ENCODE data around the gene SH2D6. TPM values are rescaled to one million over a fixed set of nuclear protein-coding genes. Genes with fewer than 3 reads are reported as not detected.

Gene SH2D6
- 1 to 10 TPM in 1 of 2 experiments, under 1 TPM in 1; 0.63 to 1.4 TPM for total RNA-seq
- not detected for polyA plus RNA-seq

- Mint-ChIP-seq H3K4me3 (peak within 1 kb of the TSS; percentile 90 to 100 (median 98)), H3K27ac (peak within 1 kb of the TSS; percentile 78 to 98 (median 97)), H3K9me3 (no peaks in the 10 kb centered on the region), H3K36me3 (peaks cover 0 to 4% (median 2%) of the 10 kb centered on the region in 3 donors), H3K4me1 (peaks cover 14 to 28% (median 16%) of the 10 kb centered on the region in 3 donors), H3K27me3 (peaks cover 3 to 5% of the 10 kb centered on the region in 2 donors)
- Histone ChIP-seq H3K4me3 (ENCODE audit: low read length) (peak within 1 kb of the TSS; percentile 69), H3K36me3 (ENCODE audit: insufficient read depth, low read length) (no peaks in the 10 kb centered on the region), H3K4me1 (ENCODE audit: insufficient read depth, low read length) (peaks cover 31% of the 10 kb centered on the region), H3K9me3 (ENCODE audit: low read length) (no peaks in the 10 kb centered on the region), H3K27ac (ENCODE audit: low read depth, low read length) (peak within 1 kb of the TSS; percentile 70), H3K27me3 (ENCODE audit: insufficient read depth, low read length, poor library complexity, severe bottlenecking) (no peaks in the 10 kb centered on the region)
- POLR2A ChIA-PET = interaction anchor here (0.5 to 4.0 kb wide), 12 partner anchors 11 to 143 kb away, joined by 3 to 24 read pairs (median 4); partner anchors contain the start of genes ELMOD3, GGCX, MAT2A and RETSAT
- peak; percentile 71 to 86 (median 75) for DNase-seq
- CTCF ChIA-PET = interaction anchor here (0.6 to 14.1 kb wide), 10 partner anchors 11 to 222 kb away, joined by 3 to 327 read pairs (median 7); partner anchors contain the start of genes ELMOD3, GGCX, MAT2A and RETSAT
These were observed at the start of gene SH2D6 for GRCh38 chr2:85418132-85419008. TSS of gene SH2D6 (plus strand) at chr2:85418714. CDS start at chr2:85429466, 10,752 bp downstream.

DNA sequence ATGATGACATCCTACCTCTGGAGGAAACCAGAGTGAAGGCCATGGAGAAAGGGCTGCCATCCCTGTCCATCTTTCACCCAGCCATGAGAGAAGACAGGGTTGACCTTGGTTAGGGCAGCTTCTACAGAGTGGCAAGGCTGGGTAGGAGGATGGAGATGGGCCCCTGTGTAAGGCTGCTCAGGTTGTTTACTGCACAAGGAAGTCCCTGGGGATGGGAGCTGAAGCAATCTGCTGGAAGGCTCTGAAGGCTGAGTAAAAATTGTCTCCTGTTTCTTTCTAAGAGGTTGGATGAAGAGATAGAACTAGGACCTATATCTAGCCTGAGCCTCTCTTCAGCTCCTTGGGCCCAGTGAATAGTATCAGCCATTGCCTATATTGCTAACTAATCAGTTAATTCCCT lies 49.6 kb upstream of the SH2D6 start:
- peaks cover 0 to 44% (median 9%) of the 10 kb centered on the region in 3 donors for H3K36me3 Mint-ChIP-seq
- no peak overlapping the region for H3K4me3 ChIP-seq (ENCODE audit: low read length)
- H3K4me1 Mint-ChIP-seq = no peaks in the 10 kb centered on the region
- ChIA-PET CTCF (no interaction called here), POLR2A (no interaction called here)
- no peaks in the 10 kb centered on the region for H3K27me3 Mint-ChIP-seq
- H3K9me3 ChIP-seq (ENCODE audit: low read length) = no peaks in the 10 kb centered on the region
- DNase-seq = no peak
- no peaks in the 10 kb centered on the region for H3K9me3 Mint-ChIP-seq
- H3K27ac Mint-ChIP-seq = no peak overlapping the region
- H3K27me3 ChIP-seq (ENCODE audit: insufficient read depth, low read length, poor library complexity, severe bottlenecking) = no peaks in the 10 kb centered on the region
- H3K4me3 Mint-ChIP-seq = no peak overlapping the region
- no peaks in the 10 kb centered on the region for H3K4me1 ChIP-seq (ENCODE audit: insufficient read depth, low read length)
- peaks cover 7% of the 10 kb centered on the region for H3K36me3 ChIP-seq (ENCODE audit: insufficient read depth, low read length)
- H3K27ac ChIP-seq (ENCODE audit: low read depth, low read length) = no peak overlapping the region

GRCh38 chr2:85369500-85369899 lies 49.0 kb upstream of the SH2D6 start:
- Mint-ChIP-seq H3K27me3 (no peaks in the 10 kb centered on the region), H3K27ac (no peak overlapping the region), H3K4me1 (no peaks in the 10 kb centered on the region), H3K4me3 (no peak overlapping the region), H3K36me3 (peaks cover 0 to 45% (median 11%) of the 10 kb centered on the region in 3 donors), H3K9me3 (no peaks in the 10 kb centered on the region)
- no peaks in the 10 kb centered on the region for H3K9me3 ChIP-seq (ENCODE audit: low read length)
- POLR2A ChIA-PET = no interaction called here
- H3K4me3 ChIP-seq (ENCODE audit: low read length) = no peak overlapping the region
- H3K27ac ChIP-seq (ENCODE audit: low read depth, low read length) = no peak overlapping the region
- no peaks in the 10 kb centered on the region for H3K27me3 ChIP-seq (ENCODE audit: insufficient read depth, low read length, poor library complexity, severe bottlenecking)
- H3K4me1 ChIP-seq (ENCODE audit: insufficient read depth, low read length) = no peaks in the 10 kb centered on the region
- CTCF ChIA-PET = no interaction called here
- no peak for DNase-seq
- peaks cover 7% of the 10 kb centered on the region for H3K36me3 ChIP-seq (ENCODE audit: insufficient read depth, low read length)

GRCh38 chr2:85371045-85371444 lies 47.5 kb upstream of the SH2D6 start:
- no peak for DNase-seq
- Mint-ChIP-seq H3K27me3 (no peaks in the 10 kb centered on the region), H3K9me3 (no peaks in the 10 kb centered on the region), H3K36me3 (peaks cover 0 to 53% (median 18%) of the 10 kb centered on the region in 3 donors), H3K4me1 (no peaks in the 10 kb centered on the region), H3K27ac (no peak overlapping the region), H3K4me3 (no peak overlapping the region)
- no peaks in the 10 kb centered on the region for H3K4me1 ChIP-seq (ENCODE audit: insufficient read depth, low read length)
- no peak overlapping the region for H3K4me3 ChIP-seq (ENCODE audit: low read length)
- no peaks in the 10 kb centered on the region for H3K9me3 ChIP-seq (ENCODE audit: low read length)
- no peak overlapping the region for H3K27ac ChIP-seq (ENCODE audit: low read depth, low read length)
- POLR2A ChIA-PET = no interaction called here
- CTCF ChIA-PET = no interaction called here
- peaks cover 7% of the 10 kb centered on the region for H3K36me3 ChIP-seq (ENCODE audit: insufficient read depth, low read length)
- no peaks in the 10 kb centered on the region for H3K27me3 ChIP-seq (ENCODE audit: insufficient read depth, low read length, poor library complexity, severe bottlenecking)

GRCh38 chr2:85376291-85377065 lies 42.0 kb upstream of the SH2D6 start:
- Mint-ChIP-seq H3K4me1 (no peaks in the 10 kb centered on the region), H3K9me3 (no peaks in the 10 kb centered on the region), H3K27me3 (no peaks in the 10 kb centered on the region), H3K4me3 (no peak overlapping the region), H3K27ac (no peak overlapping the region), H3K36me3 (peaks cover 20 to 74% (median 35%) of the 10 kb centered on the region in 3 donors)
- Histone ChIP-seq H3K9me3 (ENCODE audit: low read length) (no peaks in the 10 kb centered on the region), H3K4me3 (ENCODE audit: low read length) (no peak overlapping the region), H3K27ac (ENCODE audit: low read depth, low read length) (no peak overlapping the region), H3K36me3 (ENCODE audit: insufficient read depth, low read length) (peaks cover 27% of the 10 kb centered on the region), H3K4me1 (ENCODE audit: insufficient read depth, low read length) (no peaks in the 10 kb centered on the region), H3K27me3 (ENCODE audit: insufficient read depth, low read length, poor library complexity, severe bottlenecking) (no peaks in the 10 kb centered on the region)
- DNase-seq = no peak
- POLR2A ChIA-PET = no interaction called here
- CTCF ChIA-PET = no interaction called here

DNA sequence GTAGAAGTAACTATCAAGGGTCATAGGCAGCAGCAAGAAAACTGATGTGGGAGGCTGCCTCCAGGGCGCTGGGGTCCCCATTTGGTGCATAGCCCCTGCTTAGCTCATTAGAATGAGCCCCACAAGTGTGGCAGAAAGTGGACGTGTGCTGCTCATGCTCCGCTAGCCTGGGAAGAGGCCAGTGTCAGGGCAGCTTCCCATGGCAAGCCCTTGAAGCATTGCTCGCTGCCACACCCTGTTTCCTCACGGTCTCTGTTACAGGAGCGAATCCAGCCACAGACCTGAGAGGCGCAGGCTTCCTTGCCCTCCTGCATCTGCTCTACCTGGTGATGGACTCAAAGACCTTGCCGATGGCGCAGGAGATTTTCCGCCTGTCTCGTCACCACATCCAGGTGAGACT lies 41.4 kb upstream of the SH2D6 start:
- H3K27me3 ChIP-seq (ENCODE audit: insufficient read depth, low read length, poor library complexity, severe bottlenecking) = no peaks in the 10 kb centered on the region
- no peaks in the 10 kb centered on the region for H3K4me1 ChIP-seq (ENCODE audit: insufficient read depth, low read length)
- no peaks in the 10 kb centered on the region for H3K9me3 ChIP-seq (ENCODE audit: low read length)
- ChIA-PET CTCF (no interaction called here), POLR2A (no interaction called here)
- H3K27ac Mint-ChIP-seq = no peak overlapping the region
- no peaks in the 10 kb centered on the region for H3K9me3 Mint-ChIP-seq
- peaks cover 27% of the 10 kb centered on the region for H3K36me3 ChIP-seq (ENCODE audit: insufficient read depth, low read length)
- H3K27ac ChIP-seq (ENCODE audit: low read depth, low read length) = no peak overlapping the region
- no peaks in the 10 kb centered on the region for H3K27me3 Mint-ChIP-seq
- H3K36me3 Mint-ChIP-seq = peaks cover 20 to 74% (median 34%) of the 10 kb centered on the region in 3 donors
- DNase-seq = no peak
- H3K4me3 ChIP-seq (ENCODE audit: low read length) = no peak overlapping the region
- H3K4me3 Mint-ChIP-seq = no peak overlapping the region
- no peaks in the 10 kb centered on the region for H3K4me1 Mint-ChIP-seq

- H3K36me3 ChIP-seq (ENCODE audit: insufficient read depth, low read length) = peaks cover 27% of the 10 kb centered on the region
- no peak for DNase-seq
- H3K27ac ChIP-seq (ENCODE audit: low read depth, low read length) = no peak overlapping the region
- H3K4me1 Mint-ChIP-seq = no peaks in the 10 kb centered on the region
- CTCF ChIA-PET = no interaction called here
- no peak overlapping the region for H3K27ac Mint-ChIP-seq
- no peaks in the 10 kb centered on the region for H3K27me3 Mint-ChIP-seq
- H3K4me3 ChIP-seq (ENCODE audit: low read length) = no peak overlapping the region
- no peaks in the 10 kb centered on the region for H3K9me3 ChIP-seq (ENCODE audit: low read length)
- H3K27me3 ChIP-seq (ENCODE audit: insufficient read depth, low read length, poor library complexity, severe bottlenecking) = no peaks in the 10 kb centered on the region
- H3K36me3 Mint-ChIP-seq = peaks cover 20 to 73% (median 34%) of the 10 kb centered on the region in 3 donors
- no peaks in the 10 kb centered on the region for H3K9me3 Mint-ChIP-seq
- no peaks in the 10 kb centered on the region for H3K4me1 ChIP-seq (ENCODE audit: insufficient read depth, low read length)
- no peak overlapping the region for H3K4me3 Mint-ChIP-seq
- POLR2A ChIA-PET = no interaction called here
These were observed 40.3 kb upstream of the SH2D6 start for GRCh38 chr2:85378257-85378656.

GRCh38 chr2:85380048-85380447 lies 38.5 kb upstream of the SH2D6 start:
- H3K36me3 ChIP-seq (ENCODE audit: insufficient read depth, low read length) = peaks cover 27% of the 10 kb centered on the region
- no peak for DNase-seq
- H3K4me1 ChIP-seq (ENCODE audit: insufficient read depth, low read length) = no peaks in the 10 kb centered on the region
- peaks cover 24 to 81% (median 32%) of the 10 kb centered on the region in 3 donors for H3K36me3 Mint-ChIP-seq
- no peaks in the 10 kb centered on the region for H3K27me3 ChIP-seq (ENCODE audit: insufficient read depth, low read length, poor library complexity, severe bottlenecking)
- no peaks in the 10 kb centered on the region for H3K27me3 Mint-ChIP-seq
- H3K9me3 Mint-ChIP-seq = no peaks in the 10 kb centered on the region
- no peaks in the 10 kb centered on the region for H3K4me1 Mint-ChIP-seq
- ChIA-PET POLR2A (no interaction called here), CTCF (no interaction called here)
- H3K27ac Mint-ChIP-seq = no peak overlapping the region
- H3K4me3 Mint-ChIP-seq = no peak overlapping the region
- no peak overlapping the region for H3K4me3 ChIP-seq (ENCODE audit: low read length)
- no peak overlapping the region for H3K27ac ChIP-seq (ENCODE audit: low read depth, low read length)
- no peaks in the 10 kb centered on the region for H3K9me3 ChIP-seq (ENCODE audit: low read length)

Data from CD8-positive, alpha-beta memory T cell (primary cell).